HepG2 (cell line): ENCODE results near the gene MYO5A. TPM values are rescaled to one million over a fixed set of nuclear protein-coding genes. Genes with fewer than 3 reads are reported as not detected.

ENCODE experiments used
- CEBPB ChIP-seq: IDR thresholded peaks from 2 replicates; pipeline ENCODE4 v1.6.1; 2011; ENCODE audit warnings: low read depth, low read length, improper control_type of control experiment, borderline replicate concordance
- CHCHD3 ChIP-seq: sonication (generic); formaldehyde crosslinking; IDR thresholded peaks from 2 replicates; pipeline ENCODE4 v1.8.0; 2022; ENCODE audit warnings: mild to moderate bottlenecking, missing genetic modification reagents, moderate library complexity
- ELF3 ChIP-seq: IDR thresholded peaks from 2 replicates; pipeline ENCODE4 v1.6.1; 2016; ENCODE audit warnings: missing genetic modification reagents, missing compliant biosample characterization
- ETV6 ChIP-seq: sonication (generic); formaldehyde crosslinking; conservative IDR thresholded peaks from 2 replicates; pipeline ENCODE4 v1.4.0; 2020; ENCODE audit warnings: missing genetic modification reagents
- FOXO1 ChIP-seq: sonication (generic); formaldehyde crosslinking; IDR thresholded peaks from 2 replicates; pipeline ENCODE4 v1.4.0; 2020; ENCODE audit warnings: missing genetic modification reagents
- HDAC6 ChIP-seq: fragments of 200-600 bp; sonication (generic); IDR thresholded peaks from 2 replicates; pipeline ENCODE4 v1.7.0; 2017; ENCODE audit warnings: mild to moderate bottlenecking, antibody characterized with exemption, low read length, low read depth
- NFIC ChIP-seq: IDR thresholded peaks from 2 replicates; pipeline ENCODE4 v1.6.1; 2012; ENCODE audit warnings: mild to moderate bottlenecking, low read length, inconsistent platforms
- RERE ChIP-seq: IDR thresholded peaks from 2 replicates; pipeline ENCODE4 v1.6.1; 2016; ENCODE audit warnings: low read depth, missing genetic modification reagents, missing compliant biosample characterization
- RFX3 ChIP-seq: IDR thresholded peaks from 2 replicates; pipeline ENCODE4 v1.6.1; 2016; ENCODE audit warnings: missing biosample characterization, missing genetic modification reagents
- SIN3B ChIP-seq: fragments of 150-350 bp; IDR thresholded peaks from 2 replicates; pipeline ENCODE4 v1.6.1; 2014; ENCODE audit warnings: low read length
- SOX13 ChIP-seq, 3 experiments: fragments of 450-650 bp in 1 of 3; sonication (generic) in 1 of 3; formaldehyde crosslinking in 1 of 3; IDR thresholded peaks in 2 of 3; conservative IDR thresholded peaks in 1 of 3; 2 replicates each; pipeline versions ENCODE4 v1.5.0 to v1.6.1; 2016 to 2020; ENCODE audit warnings: antibody characterized with exemption in 1 of 3, mild to moderate bottlenecking in 1 of 3, missing compliant biosample characterization in 1 of 3, missing genetic modification reagents in 1 of 3, moderate library complexity in 1 of 3
- ZFP62 ChIP-seq: sonication (generic); formaldehyde crosslinking; IDR thresholded peaks from 2 replicates; pipeline ENCODE4 v1.4.0; 2020; ENCODE audit warnings: missing genetic modification reagents
- ZFX ChIP-seq: sonication (generic); formaldehyde crosslinking; IDR thresholded peaks from 2 replicates; pipeline ENCODE4 v1.4.0; 2020; ENCODE audit warnings: mild to moderate bottlenecking, low read depth, missing genetic modification reagents, moderate library complexity
- ZNF235 ChIP-seq: sonication (generic); formaldehyde crosslinking; IDR thresholded peaks from 2 replicates; pipeline ENCODE4 v1.8.1; 2023; ENCODE audit warnings: mild to moderate bottlenecking, missing genetic modification reagents, borderline replicate concordance
- ZNF775 ChIP-seq: sonication (generic); formaldehyde crosslinking; IDR thresholded peaks from 2 replicates; pipeline ENCODE4 v1.4.0; 2020; ENCODE audit warnings: missing genetic modification reagents, mild to moderate bottlenecking, moderate library complexity, borderline replicate concordance
- polyA plus RNA-seq, 8 experiments: library from polyadenylated mRNA; depleted of rRNA in 3 of 8; stranded (reverse) in 7 of 8; unstranded in 1 of 8; fragments of >200 nt; fragmentation: Illumina TruSeq in 4 of 8; extraction: Trizol in 4 of 8; gene quantifications; 2 replicates each; pipeline versions ENCODE4 v1.2.1 to v1.2.3, GENCODE V29; 2011 to 2016; ENCODE audit warnings: low read depth in 4 of 8, missing spikeins in 1 of 8, mixed read lengths in 1 of 8; ENCODE audit not compliant: insufficient read depth in 1 of 8
- total RNA-seq, 5 experiments: library from RNA; depleted of rRNA; stranded (reverse); fragments of >200 nt; fragmentation: Illumina TruSeq; extraction: Trizol; gene quantifications; 2 replicates each; pipeline ENCODE4 v1.2.3, GENCODE V29; 2016; ENCODE audit warnings: low read depth in 1 of 5
- TF ChIP-seq, protein P1 (sequence below): sonication (generic); formaldehyde crosslinking; IDR thresholded peaks from 2 replicates; pipeline ENCODE4 v1.5.0; 2020; ENCODE audit warnings: missing genetic modification reagents
- TF ChIP-seq, protein P2 (sequence below): sonication (generic); formaldehyde crosslinking; IDR thresholded peaks from 2 replicates; pipeline ENCODE4 v1.4.0; 2020; ENCODE audit warnings: missing genetic modification reagents
- TF ChIP-seq, protein P3 (sequence below): sonication (generic); formaldehyde crosslinking; conservative IDR thresholded peaks from 2 replicates; pipeline ENCODE4 v1.4.0; 2020; ENCODE audit warnings: missing genetic modification reagents

The MYO5A gene
- total and polyA plus RNA-seq, 2 of the 13 experiments (the other 11 are each of a cell fraction or from before 2014, with no cell fraction given) = 2.8 to 4.8 TPM

DNA sequence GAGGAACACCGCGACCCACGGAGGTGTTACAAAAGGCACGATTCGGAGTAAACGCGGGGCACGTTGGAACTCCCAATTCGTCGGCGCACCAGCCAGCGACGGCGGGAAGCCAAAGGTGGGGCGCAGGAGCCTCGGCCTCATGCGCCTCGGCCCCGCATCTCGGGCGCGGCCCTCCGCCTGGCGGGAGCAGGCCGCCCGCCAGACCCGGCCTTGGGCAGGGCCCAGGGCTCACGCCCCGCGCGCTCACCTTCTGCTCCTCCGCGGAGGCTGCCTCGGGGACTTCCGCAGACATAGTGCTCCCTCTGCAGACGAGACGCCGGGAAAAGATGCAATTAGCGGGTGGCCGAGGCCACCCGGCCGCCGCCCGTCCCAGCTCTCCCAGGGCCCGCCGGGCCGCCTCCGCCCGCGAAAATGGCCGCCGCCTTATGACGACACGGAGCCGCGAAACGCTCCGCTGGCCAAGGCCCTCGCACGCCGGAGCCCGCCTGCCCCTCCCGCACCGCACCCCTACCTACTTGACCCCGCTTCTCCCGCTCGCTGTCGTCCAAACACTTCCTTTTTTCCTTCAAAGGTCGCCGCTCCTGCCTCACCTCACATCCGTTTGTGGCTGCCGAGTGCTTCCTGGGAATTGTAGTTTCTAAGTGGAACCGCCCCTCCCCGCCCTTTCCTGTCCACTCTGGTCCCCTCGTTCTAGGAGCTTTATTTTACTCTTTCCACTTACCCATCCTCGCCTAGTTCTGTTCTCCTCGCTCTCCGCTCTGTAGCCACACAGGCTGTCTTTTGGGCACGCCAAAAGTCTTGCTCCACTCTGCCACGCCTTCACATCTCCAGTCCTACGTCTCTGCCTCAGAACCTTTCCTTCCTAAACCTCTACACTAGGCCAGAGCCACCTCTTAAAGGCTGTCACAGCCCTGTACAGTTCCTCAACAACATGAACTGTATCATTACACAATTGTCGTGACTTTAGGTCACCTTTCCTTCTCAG is 40.2 kb upstream of the MYO5A start, which contains the start of gene ARPP19 (continued):
- peak; percentile 61; the same call in 1 of the 2 replicates for TF ChIP-seq RERE
- TF ChIP-seq, protein P1, sequence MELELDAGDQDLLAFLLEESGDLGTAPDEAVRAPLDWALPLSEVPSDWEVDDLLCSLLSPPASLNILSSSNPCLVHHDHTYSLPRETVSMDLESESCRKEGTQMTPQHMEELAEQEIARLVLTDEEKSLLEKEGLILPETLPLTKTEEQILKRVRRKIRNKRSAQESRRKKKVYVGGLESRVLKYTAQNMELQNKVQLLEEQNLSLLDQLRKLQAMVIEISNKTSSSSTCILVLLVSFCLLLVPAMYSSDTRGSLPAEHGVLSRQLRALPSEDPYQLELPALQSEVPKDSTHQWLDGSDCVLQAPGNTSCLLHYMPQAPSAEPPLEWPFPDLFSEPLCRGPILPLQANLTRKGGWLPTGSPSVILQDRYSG = peak; percentile 86
- no peak for TF ChIP-seq CEBPB
- TF ChIP-seq ZFX (CRISPR knock-in tag) = peak; percentile 95
- no peak; the same call in 1 of the 2 replicates for TF ChIP-seq ETV6
- TF ChIP-seq FOXO1 = peak; percentile 63; the same call in 1 of the 2 replicates
- TF ChIP-seq ZNF235 (CRISPR knock-in tag) = no peak
- peak; percentile 93; the same call in 1 of the 2 replicates for TF ChIP-seq CHCHD3 (CRISPR knock-in tag)
- no peak for TF ChIP-seq SIN3B
- peak; percentile 82 for TF ChIP-seq ELF3 (CRISPR knock-in tag)
- TF ChIP-seq ZFP62 (CRISPR knock-in tag) = no peak
- TF ChIP-seq SOX13 (IDR thresholded peaks at IDR 0.05) = no peak
- TF ChIP-seq SOX13 (CRISPR knock-in tag; conservative IDR thresholded peaks at IDR 0.05 in 1 of 2, IDR thresholded peaks at IDR 0.05 in 1 of 2) = peak in 1 of 2 experiments; percentile 38; a peak in 1 of 4 replicates
- TF ChIP-seq, protein P2, sequence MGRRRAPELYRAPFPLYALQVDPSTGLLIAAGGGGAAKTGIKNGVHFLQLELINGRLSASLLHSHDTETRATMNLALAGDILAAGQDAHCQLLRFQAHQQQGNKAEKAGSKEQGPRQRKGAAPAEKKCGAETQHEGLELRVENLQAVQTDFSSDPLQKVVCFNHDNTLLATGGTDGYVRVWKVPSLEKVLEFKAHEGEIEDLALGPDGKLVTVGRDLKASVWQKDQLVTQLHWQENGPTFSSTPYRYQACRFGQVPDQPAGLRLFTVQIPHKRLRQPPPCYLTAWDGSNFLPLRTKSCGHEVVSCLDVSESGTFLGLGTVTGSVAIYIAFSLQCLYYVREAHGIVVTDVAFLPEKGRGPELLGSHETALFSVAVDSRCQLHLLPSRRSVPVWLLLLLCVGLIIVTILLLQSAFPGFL = no peak
- TF ChIP-seq, protein P3, sequence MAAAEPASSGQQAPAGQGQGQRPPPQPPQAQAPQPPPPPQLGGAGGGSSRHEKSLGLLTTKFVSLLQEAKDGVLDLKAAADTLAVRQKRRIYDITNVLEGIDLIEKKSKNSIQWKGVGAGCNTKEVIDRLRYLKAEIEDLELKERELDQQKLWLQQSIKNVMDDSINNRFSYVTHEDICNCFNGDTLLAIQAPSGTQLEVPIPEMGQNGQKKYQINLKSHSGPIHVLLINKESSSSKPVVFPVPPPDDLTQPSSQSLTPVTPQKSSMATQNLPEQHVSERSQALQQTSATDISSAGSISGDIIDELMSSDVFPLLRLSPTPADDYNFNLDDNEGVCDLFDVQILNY (CRISPR knock-in tag) = peak; percentile 63
- TF ChIP-seq NFIC = no peak
- no peak for TF ChIP-seq RFX3
- TF ChIP-seq HDAC6 = no peak
- TF ChIP-seq ZNF775 (CRISPR knock-in tag) = no peak
